NCI-H1105 (cell line): Measurements from ENCODE around the gene FRK.

ENCODE experiments used
- DNase-seq: peaks from one replicate; lab custom pipeline; 2025; lab: John Stamatoyannopoulos, UW

The FRK gene

DNA sequence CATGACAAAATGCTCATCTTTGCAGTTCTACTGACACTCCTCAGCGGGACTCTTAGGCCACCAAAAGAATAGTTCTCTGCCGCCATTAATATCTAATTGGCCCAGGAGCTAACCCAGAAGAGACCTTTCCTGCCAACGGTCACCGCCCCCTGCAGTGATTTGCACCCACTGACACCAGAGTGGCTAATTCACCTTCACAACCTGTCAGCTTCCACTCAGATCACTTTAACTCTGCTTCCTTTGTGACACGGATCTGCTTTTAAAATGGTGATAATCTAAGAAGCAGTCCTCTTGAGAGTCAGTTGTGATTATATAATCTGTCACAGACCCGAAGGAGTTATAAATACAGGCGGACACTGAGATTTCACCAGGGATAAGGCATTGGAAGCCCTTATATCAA lies 172.8 kb downstream of the FRK start:
- no peak for DNase-seq

DNA sequence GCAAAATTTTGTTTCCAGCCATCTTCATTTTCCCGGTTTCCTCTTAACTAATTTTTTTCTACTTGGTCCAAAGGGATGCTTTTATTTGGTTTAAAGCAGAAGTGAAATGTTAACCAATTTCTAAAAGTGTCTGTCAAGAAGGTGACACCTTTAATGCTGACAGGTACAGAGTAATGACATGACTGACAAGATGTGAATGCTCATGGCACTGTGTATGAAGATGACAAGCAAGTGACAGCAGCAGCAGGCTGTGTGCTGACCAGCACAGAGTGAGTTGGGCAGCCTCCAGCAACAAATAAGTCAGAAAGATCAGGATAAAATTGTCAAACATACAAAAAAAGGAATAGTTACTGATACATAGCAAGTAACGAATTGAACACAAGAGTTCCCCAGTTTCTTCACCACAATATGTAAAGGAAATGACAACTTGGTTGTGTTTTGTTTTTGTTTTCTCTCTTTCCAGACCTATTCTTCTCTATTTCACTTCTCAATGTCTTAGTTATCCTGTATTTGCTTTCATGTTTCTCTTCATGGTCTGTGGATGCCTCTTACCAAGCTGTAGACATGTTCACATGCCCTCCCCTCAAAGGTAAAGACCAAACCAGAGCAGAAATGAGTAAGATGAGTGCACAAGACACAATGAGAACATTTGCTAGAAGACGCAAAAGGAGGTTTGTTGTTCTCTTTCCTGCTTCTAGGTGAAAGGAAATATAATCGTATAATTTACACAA lies 174.9 kb downstream of the FRK start:
- DNase-seq, result no peak

DNA sequence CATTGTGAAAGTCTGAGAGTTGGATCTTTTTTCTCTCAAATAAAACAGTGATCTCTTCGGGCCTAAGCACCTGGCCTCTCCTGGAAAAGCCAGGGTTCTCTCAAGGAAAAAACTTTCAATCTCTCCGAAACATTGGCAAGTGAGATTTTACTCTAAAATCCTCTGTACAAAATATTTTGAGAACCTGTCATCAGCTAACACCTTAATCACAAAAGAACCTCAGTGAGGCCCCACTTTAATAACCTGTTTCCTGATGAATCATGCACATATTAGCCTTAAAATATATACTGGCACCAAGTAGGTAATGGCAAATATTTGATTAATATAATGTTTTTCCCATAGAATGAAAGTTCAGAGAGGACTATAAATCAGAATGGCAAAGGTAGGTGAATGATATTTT lies 177.9 kb downstream of the FRK start:
- no peak for DNase-seq

DNA sequence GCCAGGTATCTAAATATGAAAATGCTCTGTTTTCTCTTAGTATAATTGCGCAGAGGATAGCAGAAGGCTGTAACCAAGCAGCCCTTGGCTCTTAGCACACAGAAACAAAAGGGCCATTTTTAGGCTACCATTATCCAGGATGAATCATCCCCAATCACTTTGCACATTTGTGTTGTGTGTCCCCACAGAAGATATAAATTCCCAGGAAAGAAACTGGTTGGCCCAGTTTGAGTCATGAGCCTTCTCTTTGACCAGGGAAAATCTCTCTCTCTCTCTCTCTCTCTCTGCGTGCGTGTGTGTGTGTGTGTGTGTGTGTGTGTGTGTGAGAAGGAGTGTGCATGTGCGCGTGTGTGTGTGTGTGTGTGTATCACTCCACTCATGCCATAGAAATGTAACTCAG lies 178.5 kb downstream of the FRK start:
- no peak for DNase-seq
